Naive thymus-derived CD8-positive, alpha-beta T cell (primary cell): ENCODE results near the gene KRTAP10-4. TPM values are rescaled to one million over a fixed set of nuclear protein-coding genes. Genes with fewer than 3 reads are reported as not detected.
A peak's percentile ranks its signal among the peaks of the same experiment; 100 is the strongest.
"Not testable (repeated sequence)": the region's sequence is repeated elsewhere in the genome, so short reads cannot be mapped to it uniquely, and the experiment has no call there.

Experiments
- ATAC-seq, 2 donors: fragments of 150-1000 bp; cut with Tn5 transposase in 1 of 2; sonication (Bioruptor Pico), chemical (Tn5 transposase) in 1 of 2; 1 replicate in 1 of 2; 2 replicates in 1 of 2; pipeline ENCODE4 v1.10.0; 2021; ENCODE audit warnings: mild to moderate bottlenecking in 2 of 2, moderate library complexity in 2 of 2
- POLR2A ChIA-PET: fragments of 350-600 bp; sonication (Branson Sonifier 250); formaldehyde crosslinking; loops from one replicate; lab custom pipeline; 2021; ENCODE audit warnings: antibody characterized with exemption; lab: Charles Lee
- DNase-seq, 10 donors: peaks; one replicate each; pipeline versions ENCODE4 v3.0.0 to v3.0.0-alpha.2; 2020 to 2022
- H3K27ac Mint-ChIP-seq, 10 donors: one replicate each; pipeline ENCODE4 v1.8.0; 2020 to 2022; ENCODE audit warnings: mild to moderate bottlenecking in 10 of 10, mixed read lengths in 10 of 10, moderate library complexity in 4 of 10, inconsistent platforms in 1 of 10
- H3K27me3 Mint-ChIP-seq, 5 donors: one replicate each; pipeline ENCODE4 v1.8.0; 2021 to 2022; ENCODE audit warnings: mixed read lengths in 5 of 5
- H3K36me3 Mint-ChIP-seq, 3 donors: one replicate each; pipeline ENCODE4 v1.8.0; 2020 to 2022; ENCODE audit warnings: mixed read lengths in 3 of 3, mild to moderate bottlenecking in 2 of 3, inconsistent platforms in 1 of 3
- H3K4me1 Mint-ChIP-seq, 4 donors: one replicate each; pipeline ENCODE4 v1.8.0; 2021 to 2022; ENCODE audit warnings: mixed read lengths in 4 of 4
- H3K4me3 Mint-ChIP-seq, 10 donors: one replicate each; pipeline ENCODE4 v1.8.0; 2020 to 2022; ENCODE audit warnings: mild to moderate bottlenecking in 10 of 10, mixed read lengths in 10 of 10, moderate library complexity in 6 of 10, inconsistent platforms in 1 of 10
- H3K9me3 Mint-ChIP-seq, 9 donors: one replicate each; pipeline ENCODE4 v1.8.0; 2020 to 2022; ENCODE audit warnings: mixed read lengths in 9 of 9, mild to moderate bottlenecking in 3 of 9, inconsistent platforms in 1 of 9, moderate library complexity in 1 of 9
- polyA plus RNA-seq, 3 donors: library from polyadenylated mRNA; unstranded; fragments of 300-500 nt; fragmentation: Illumina TruSeq; gene quantifications; one replicate each; pipeline ENCODE4 v1.2.3, GENCODE V29; 2021
- total RNA-seq, 8 experiments: library from RNA in 2 of 8; stranded (reverse) in 2 of 8; gene quantifications; one replicate each; pipeline ENCODE4 v1.2.3 and lab custom pipeline; 2021 to 2026

Gene KRTAP10-4
- total RNA-seq (not detected), polyA plus RNA-seq (not detected), total RNA-seq (lab: John Stamatoyannopoulos, UW) (0 reads per million in 6 experiments)

DNA sequence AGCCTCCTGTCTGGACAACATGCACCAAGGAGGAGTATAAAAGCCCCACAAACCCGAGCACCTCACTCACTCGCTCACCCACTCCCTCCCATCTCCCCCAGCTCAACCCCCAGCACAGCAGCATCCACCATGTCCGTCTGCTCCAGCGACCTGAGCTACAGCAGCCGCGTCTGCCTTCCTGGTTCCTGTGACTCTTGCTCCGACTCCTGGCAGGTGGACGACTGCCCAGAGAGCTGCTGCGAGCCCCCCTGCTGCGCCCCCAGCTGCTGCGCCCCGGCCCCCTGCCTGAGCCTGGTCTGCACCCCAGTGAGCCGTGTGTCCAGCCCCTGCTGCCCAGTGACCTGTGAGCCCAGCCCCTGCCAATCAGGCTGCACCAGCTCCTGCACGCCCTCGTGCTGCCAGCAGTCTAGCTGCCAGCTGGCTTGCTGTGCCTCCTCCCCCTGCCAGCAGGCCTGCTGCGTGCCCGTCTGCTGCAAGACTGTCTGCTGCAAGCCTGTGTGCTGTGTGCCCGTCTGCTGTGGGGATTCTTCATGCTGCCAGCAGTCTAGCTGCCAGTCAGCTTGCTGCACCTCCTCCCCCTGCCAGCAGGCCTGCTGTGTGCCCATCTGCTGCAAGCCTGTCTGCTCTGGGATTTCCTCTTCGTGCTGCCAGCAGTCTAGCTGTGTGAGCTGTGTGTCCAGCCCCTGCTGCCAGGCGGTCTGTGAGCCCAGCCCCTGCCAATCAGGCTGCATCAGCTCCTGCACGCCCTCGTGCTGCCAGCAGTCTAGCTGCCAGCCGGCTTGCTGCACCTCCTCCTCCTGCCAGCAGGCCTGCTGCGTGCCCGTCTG lies at the start of gene KRTAP10-4:
Gene KRTAP10-4, plus strand, starts transcription at position 100 of the 827 bp plus-strand sequence. Its CDS starts 30 bp downstream, at position 130.
- ATAC-seq, POLR2A ChIA-PET, H3K36me3 Mint-ChIP-seq, H3K4me3 Mint-ChIP-seq, DNase-seq: not testable (repeated sequence)
- Mint-ChIP-seq H3K27ac (peak within 1 kb of the TSS in 5 of 10 donors; percentile 23 to 76 (median 51)), H3K9me3 (peaks cover 0 to 25% (median 9%) of the 10 kb centered on the region in 9 donors), H3K4me1 (peaks cover 0 to 15% (median 6%) of the 10 kb centered on the region in 4 donors), H3K27me3 (peaks cover 0 to 12% (median 1%) of the 10 kb centered on the region in 5 donors)

DNA sequence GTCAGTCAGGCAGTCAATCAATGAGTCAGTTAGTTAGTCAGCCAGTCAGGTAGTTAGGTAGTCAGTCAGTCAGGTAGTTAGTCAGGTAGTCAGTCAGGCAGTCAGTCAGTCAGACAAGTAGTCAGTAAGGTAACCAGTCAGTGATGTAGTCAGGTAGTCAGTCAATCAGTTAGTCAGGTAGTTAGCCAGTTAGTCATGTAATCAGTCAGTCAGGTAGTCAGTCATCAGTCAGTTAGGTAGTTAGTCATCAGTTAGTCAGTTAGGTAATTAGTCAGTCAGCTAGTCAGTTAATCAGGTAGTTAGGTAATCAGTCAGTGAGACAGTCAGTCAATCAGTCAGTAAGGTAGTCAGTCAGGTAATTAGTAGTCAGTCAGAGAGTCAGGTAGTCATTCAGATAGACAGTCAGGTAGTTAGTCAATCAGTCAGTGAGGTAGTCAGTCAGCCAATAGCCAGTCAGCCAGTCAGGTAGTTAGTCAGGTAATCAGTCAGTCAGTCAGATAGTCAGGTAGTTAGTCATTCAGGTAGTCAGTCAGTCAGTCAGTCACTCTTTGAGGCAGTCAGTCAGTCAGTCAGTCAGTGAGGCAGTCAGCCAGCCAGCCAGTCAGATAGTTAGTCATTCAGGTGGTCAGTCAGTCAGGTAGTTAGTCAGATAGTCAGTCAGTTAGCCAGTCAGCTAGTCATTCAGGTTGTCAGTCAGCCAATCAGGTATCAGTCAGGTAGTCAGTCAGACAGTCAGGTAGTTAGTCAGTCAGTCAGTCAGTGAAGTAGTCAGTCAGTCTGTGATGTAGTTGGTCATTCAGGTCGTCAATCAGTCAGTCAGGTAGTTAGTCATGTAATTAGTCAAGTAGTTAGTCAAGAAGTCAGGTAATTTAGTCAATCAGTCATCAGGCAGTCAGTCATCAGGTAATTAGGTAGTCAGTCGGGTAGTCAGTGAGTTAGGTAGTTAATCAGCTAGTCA lies 48.8 kb upstream of the KRTAP10-4 start:
- Mint-ChIP-seq H3K4me1 (peaks cover 0 to 5% (median 0%) of the 10 kb centered on the region in 4 donors), H3K27me3 (no peaks in the 10 kb centered on the region), H3K36me3 (no peaks in the 10 kb centered on the region), H3K27ac (no peak overlapping the region), H3K4me3 (no peak overlapping the region), H3K9me3 (no peaks in the 10 kb centered on the region)
- DNase-seq (no peak), ATAC-seq (no peak)
- POLR2A ChIA-PET, result no interaction called here

GRCh38 chr21:44525391-44526095 lies 48.0 kb upstream of the KRTAP10-4 start:
- no peak overlapping the region for H3K4me3 Mint-ChIP-seq
- H3K27me3 Mint-ChIP-seq, result peaks cover 0 to 5% (median 0%) of the 10 kb centered on the region in 5 donors
- DNase-seq (no peak), ATAC-seq (no peak)
- H3K36me3 Mint-ChIP-seq, result no peaks in the 10 kb centered on the region
- POLR2A ChIA-PET, result no interaction called here
- H3K9me3 Mint-ChIP-seq, result no peaks in the 10 kb centered on the region
- H3K27ac Mint-ChIP-seq, result no peak overlapping the region
- peaks cover 0 to 8% (median 1%) of the 10 kb centered on the region in 4 donors for H3K4me1 Mint-ChIP-seq

GRCh38 chr21:44526096-44526997 lies 47.2 kb upstream of the KRTAP10-4 start:
- H3K27ac Mint-ChIP-seq, result no peak overlapping the region
- H3K4me1 Mint-ChIP-seq, result peaks cover 0 to 8% (median 1%) of the 10 kb centered on the region in 4 donors
- no peaks in the 10 kb centered on the region for H3K9me3 Mint-ChIP-seq
- no peak overlapping the region for H3K4me3 Mint-ChIP-seq
- POLR2A ChIA-PET, result interaction anchor here (0.7 kb wide), 1 partner anchor 84 kb away, joined by 4 read pairs; no protein-coding TSS in a partner anchor
- ATAC-seq, result no peak
- H3K36me3 Mint-ChIP-seq, result no peaks in the 10 kb centered on the region
- DNase-seq, result no peak
- H3K27me3 Mint-ChIP-seq, result peaks cover 0 to 6% (median 0%) of the 10 kb centered on the region in 5 donors

DNA sequence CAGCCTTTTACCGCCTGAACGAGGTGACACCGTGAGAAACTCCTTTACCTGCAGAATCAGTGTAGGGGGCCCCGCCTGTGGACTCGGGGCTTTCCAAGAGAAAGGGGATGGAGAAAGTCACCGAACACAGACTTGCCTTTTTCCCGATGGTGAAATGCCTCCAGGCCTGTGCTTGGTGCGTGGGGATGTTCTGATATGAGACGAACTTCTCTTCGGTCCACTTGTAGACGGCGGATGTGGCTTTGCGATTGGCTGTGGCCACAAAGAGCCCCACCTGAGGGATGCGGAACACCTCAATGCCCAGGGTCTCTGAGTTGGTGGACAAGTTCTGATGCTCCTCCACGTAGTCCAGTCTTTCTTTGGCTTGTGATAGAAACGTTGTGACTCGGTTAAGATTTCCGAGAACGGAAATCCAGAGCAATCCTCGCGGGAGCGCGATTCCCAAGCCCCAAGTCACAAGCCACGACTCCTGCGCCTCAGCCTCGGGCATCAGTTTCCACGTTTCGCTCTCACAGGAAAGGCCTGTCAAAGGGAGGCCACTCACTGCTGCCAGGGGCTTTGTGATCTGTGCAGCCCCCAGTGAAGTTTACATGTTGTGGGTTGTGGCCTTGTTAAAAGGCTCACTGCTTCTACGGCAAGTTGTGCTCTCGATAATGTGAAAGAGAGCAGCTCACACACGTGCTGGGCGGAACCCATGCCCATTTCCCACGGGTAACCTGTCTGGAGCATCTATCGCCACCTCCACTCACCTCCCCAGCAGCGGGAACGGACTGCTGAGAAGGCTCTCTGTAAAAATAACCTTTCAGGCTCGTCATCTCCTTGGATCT lies 46.2 kb upstream of the KRTAP10-4 start:
- peak in 1 of 10 donors; percentile 42 for DNase-seq
- no peaks in the 10 kb centered on the region for H3K9me3 Mint-ChIP-seq
- POLR2A ChIA-PET, result no interaction called here
- peaks cover 0 to 8% (median 1%) of the 10 kb centered on the region in 4 donors for H3K4me1 Mint-ChIP-seq
- peaks cover 0 to 6% (median 0%) of the 10 kb centered on the region in 5 donors for H3K27me3 Mint-ChIP-seq
- H3K27ac Mint-ChIP-seq, result peak overlapping the region in 1 of 10 donors; percentile 46
- no peaks in the 10 kb centered on the region for H3K36me3 Mint-ChIP-seq
- H3K4me3 Mint-ChIP-seq, result no peak overlapping the region
- no peak for ATAC-seq

DNA sequence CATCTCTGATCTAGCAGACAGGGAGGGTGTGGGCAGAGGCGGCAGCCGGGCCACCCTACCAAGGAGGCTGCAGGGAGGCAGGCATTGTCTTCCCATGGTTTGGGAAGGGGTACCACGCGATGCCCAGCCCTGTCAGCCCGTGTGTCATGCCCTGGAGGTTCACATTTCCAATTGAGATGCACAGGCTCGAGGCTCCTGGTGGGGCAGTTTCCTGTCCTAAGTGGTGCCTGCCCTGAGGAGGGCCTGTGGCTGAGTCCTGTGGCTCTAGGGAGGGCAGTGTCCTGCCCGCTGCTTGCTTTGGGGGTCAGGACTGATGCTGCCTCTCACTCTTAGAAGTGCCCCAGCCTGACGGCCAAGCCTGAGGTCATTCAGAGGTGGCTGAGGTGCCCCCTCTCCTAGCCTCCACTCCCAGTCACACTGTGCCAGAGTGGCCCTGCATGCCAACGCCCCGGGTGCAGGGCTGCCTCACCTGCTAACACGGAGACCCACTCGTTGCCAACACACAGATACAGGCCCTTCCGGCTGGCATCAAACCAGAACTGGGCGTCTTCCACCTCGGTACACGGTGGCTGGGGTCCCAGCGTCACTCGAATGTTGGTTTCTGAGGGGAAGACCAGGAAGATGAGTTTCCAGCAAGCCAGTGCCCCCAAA lies 45.4 kb upstream of the KRTAP10-4 start:
- POLR2A ChIA-PET, result no interaction called here
- Mint-ChIP-seq H3K9me3 (no peaks in the 10 kb centered on the region), H3K36me3 (no peaks in the 10 kb centered on the region), H3K4me1 (peaks cover 0 to 8% (median 1%) of the 10 kb centered on the region in 4 donors), H3K27ac (peak overlapping the region in 3 of 10 donors; percentile 10 to 46 (median 43)), H3K27me3 (peaks cover 0 to 6% (median 0%) of the 10 kb centered on the region in 5 donors), H3K4me3 (no peak overlapping the region)
- ATAC-seq (no peak), DNase-seq (peak in 1 of 10 donors; percentile 34)

DNA sequence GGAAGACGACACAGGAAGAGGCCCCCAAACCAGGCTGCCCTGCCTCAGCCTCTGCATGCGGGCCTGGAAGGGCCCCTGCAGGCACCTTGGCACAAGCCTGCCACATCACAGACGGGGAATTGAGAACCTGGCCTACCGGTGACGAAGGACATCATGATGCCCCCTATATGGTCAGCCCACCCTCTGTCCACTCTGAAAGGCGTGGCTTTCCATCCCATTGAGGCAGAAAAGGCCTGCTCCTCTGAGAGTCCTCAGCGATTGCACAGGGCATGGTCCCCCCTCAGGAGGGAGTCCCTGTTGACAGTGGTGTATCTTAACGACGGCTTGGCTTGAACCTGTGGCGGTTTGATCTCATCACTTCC lies 44.9 kb upstream of the KRTAP10-4 start:
- DNase-seq, result no peak
- H3K36me3 Mint-ChIP-seq, result no peaks in the 10 kb centered on the region
- peaks cover 0 to 8% (median 1%) of the 10 kb centered on the region in 4 donors for H3K4me1 Mint-ChIP-seq
- H3K9me3 Mint-ChIP-seq, result no peaks in the 10 kb centered on the region
- peaks cover 0 to 6% (median 0%) of the 10 kb centered on the region in 5 donors for H3K27me3 Mint-ChIP-seq
- H3K27ac Mint-ChIP-seq, result peak overlapping the region in 1 of 10 donors; percentile 32
- no peak for ATAC-seq
- POLR2A ChIA-PET, result interaction anchor here (0.6 kb wide), 1 partner anchor 98 kb away, joined by 3 read pairs; no protein-coding TSS in a partner anchor
- no peak overlapping the region for H3K4me3 Mint-ChIP-seq

DNA sequence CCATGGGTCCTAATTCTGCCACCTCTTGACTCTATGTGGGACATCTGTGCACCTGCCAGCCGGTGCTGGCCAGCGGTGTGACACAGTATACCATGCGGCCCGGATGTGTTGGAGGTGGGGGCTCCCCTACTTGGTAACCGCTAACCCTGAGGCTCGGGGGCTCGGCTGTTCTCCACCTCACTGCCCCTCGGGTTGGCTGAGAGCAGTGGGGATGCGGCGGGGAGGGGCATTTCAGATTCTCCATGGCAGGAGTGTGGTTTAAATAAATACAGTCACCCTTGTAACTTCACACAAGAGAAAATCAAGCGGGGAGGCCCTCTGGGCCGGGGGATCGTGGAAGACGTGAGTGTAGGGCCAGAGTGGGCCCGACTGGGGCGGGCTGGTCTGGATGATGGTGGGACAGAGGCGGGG lies 44.5 kb upstream of the KRTAP10-4 start:
- peaks cover 0 to 6% (median 0%) of the 10 kb centered on the region in 5 donors for H3K27me3 Mint-ChIP-seq
- DNase-seq (peak in 1 of 10 donors; percentile 41), ATAC-seq (no peak)
- H3K9me3 Mint-ChIP-seq, result no peaks in the 10 kb centered on the region
- peaks cover 0 to 8% (median 1%) of the 10 kb centered on the region in 4 donors for H3K4me1 Mint-ChIP-seq
- H3K36me3 Mint-ChIP-seq, result no peaks in the 10 kb centered on the region
- H3K4me3 Mint-ChIP-seq, result no peak overlapping the region
- POLR2A ChIA-PET, result interaction anchor here (0.6 kb wide), 1 partner anchor 98 kb away, joined by 3 read pairs; no protein-coding TSS in a partner anchor
- peak overlapping the region in 2 of 10 donors; percentile 32 to 76 for H3K27ac Mint-ChIP-seq

- Mint-ChIP-seq H3K4me1 (peaks cover 0 to 8% (median 1%) of the 10 kb centered on the region in 4 donors), H3K27ac (peak overlapping the region in 1 of 10 donors; percentile 26)
- DNase-seq, result peak in 2 of 10 donors; percentile 13 to 44
These were observed 43.9 kb upstream of the KRTAP10-4 start for GRCh38 chr21:44529503-44530125.

More at GRCh38 chr21:44529503-44530125, 43.9 kb upstream of the KRTAP10-4 start:
- POLR2A ChIA-PET, result interaction anchor here (0.6 kb wide), 2 partner anchors 99 to 311 kb away, joined by 3 read pairs; no protein-coding TSS in a partner anchor
- Mint-ChIP-seq H3K27me3 (peaks cover 0 to 6% (median 0%) of the 10 kb centered on the region in 5 donors), H3K4me3 (no peak overlapping the region), H3K36me3 (no peaks in the 10 kb centered on the region), H3K9me3 (no peaks in the 10 kb centered on the region)
- ATAC-seq, result no peak
